GM12875 (cell line): ENCODE results near the gene SCN11A.
A peak's percentile ranks its signal among the peaks of the same experiment; 100 is the strongest.

ENCODE experiments used
- H3K4me3 ChIP-seq: one replicate; pipeline ENCODE4 v1.5.1; 2011; ENCODE audit warnings: low read depth, low read length, control low read depth
- TF ChIP-seq, protein P1 (sequence below): IDR thresholded peaks from 2 replicates; pipeline ENCODE4 v1.5.1; 2011; ENCODE audit warnings: low read depth, mild to moderate bottlenecking, control low read depth, inconsistent platforms, low read length, moderate library complexity, borderline replicate concordance; ENCODE audit not compliant: insufficient read depth

The SCN11A gene

DNA sequence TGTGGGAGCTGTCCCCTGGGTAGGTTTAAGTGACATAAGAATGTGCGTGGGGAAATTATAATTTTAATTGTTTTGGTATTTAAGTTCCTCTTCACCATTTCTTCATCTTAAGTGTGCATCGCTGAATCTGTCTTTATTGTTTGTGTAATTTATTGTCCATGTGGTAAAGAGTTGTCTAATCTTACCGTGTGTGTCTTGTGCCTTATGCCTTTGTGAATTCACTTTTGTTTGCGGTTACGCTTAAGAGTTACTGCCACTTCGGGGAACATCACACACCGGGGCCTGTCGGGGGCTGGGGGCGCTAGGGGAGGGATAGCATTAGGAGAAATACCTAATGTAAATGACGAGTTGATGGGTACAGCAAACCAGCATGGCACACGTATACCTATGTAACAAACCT is 839 bp upstream of the SCN11A start:
- H3K4me3 ChIP-seq: peak overlapping the region; percentile 82
- TF ChIP-seq, protein P1, sequence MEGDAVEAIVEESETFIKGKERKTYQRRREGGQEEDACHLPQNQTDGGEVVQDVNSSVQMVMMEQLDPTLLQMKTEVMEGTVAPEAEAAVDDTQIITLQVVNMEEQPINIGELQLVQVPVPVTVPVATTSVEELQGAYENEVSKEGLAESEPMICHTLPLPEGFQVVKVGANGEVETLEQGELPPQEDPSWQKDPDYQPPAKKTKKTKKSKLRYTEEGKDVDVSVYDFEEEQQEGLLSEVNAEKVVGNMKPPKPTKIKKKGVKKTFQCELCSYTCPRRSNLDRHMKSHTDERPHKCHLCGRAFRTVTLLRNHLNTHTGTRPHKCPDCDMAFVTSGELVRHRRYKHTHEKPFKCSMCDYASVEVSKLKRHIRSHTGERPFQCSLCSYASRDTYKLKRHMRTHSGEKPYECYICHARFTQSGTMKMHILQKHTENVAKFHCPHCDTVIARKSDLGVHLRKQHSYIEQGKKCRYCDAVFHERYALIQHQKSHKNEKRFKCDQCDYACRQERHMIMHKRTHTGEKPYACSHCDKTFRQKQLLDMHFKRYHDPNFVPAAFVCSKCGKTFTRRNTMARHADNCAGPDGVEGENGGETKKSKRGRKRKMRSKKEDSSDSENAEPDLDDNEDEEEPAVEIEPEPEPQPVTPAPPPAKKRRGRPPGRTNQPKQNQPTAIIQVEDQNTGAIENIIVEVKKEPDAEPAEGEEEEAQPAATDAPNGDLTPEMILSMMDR: no peak

DNA sequence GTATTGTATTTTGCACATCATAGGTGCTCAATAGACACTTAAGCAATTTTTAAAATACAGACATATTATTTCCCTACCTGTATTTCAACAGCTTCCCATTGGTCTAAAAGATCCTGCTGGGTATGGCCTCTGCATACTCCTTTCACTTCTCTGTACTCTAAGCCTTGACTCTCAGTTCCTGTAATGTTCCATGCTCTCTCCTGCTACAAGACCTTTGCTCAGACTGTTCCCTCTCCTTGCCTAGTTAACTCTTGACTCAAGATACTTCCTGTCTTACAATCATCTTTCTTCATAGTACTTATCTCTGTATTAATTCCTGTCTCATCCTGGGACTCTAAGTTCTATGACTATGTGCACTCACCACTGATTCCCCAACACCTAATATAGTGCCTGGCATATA is 1.7 kb downstream of the SCN11A start:
- TF ChIP-seq, protein P1: no peak
- no peak overlapping the region for H3K4me3 ChIP-seq

DNA sequence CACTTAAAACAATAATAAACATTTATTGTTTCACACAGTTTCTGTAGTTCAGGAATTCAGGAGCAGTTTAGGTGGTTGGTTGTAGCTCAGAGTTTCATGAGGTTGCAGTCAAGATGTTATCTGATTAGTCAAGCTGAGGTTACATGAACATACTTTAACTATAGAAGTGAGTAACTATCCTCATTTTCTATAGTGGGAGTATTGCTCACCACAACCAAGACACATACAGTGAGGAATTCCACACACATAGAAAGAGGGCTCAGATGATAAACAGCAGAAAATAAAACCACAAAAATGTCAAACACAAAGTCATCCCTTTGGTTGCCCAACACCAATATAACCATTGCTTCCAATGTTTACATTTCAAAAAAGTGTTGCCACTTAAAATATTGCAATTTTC is 13.6 kb downstream of the SCN11A start:
- H3K4me3 ChIP-seq: no peak overlapping the region
- TF ChIP-seq, protein P1: no peak

DNA sequence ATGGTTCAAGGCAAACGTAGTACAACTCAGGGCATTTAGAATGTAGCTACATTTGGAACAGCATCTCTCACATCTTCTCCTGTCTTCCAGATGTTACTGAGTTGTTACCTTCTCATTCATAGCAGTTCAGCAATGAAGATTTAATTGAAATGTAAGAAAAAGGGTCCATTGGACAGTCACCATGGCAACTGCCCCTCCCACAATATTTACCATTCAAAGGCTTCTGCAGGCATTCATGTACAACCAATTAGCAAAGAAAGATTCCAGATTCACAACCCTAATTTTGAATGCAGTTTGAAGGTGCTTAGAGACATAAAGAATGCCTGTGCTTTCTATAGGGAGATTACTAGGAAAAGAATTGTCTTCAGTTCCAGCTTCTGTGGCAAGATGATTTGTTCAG is 22.2 kb downstream of the SCN11A start:
- no peak overlapping the region for H3K4me3 ChIP-seq
- TF ChIP-seq, protein P1: no peak

DNA sequence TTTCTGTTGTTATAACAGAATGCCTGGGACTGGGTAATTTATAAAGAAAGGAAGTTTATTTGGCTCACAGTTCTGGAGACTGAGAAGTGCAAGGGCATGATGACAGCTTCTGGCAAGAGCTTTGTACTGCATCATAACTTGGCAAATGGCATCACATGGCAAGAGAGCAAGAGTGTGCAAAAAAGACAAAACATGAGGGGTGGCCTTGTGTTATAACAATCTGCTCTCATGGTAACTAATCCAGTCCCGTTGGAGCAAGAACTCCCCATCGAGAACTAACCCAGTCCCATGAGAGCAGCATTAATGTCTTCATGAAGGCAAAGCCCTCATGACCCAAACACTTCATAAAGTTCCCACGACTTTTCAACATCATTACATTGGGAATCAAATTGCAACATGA is 23.2 kb downstream of the SCN11A start:
- TF ChIP-seq, protein P1: no peak
- no peak overlapping the region for H3K4me3 ChIP-seq

DNA sequence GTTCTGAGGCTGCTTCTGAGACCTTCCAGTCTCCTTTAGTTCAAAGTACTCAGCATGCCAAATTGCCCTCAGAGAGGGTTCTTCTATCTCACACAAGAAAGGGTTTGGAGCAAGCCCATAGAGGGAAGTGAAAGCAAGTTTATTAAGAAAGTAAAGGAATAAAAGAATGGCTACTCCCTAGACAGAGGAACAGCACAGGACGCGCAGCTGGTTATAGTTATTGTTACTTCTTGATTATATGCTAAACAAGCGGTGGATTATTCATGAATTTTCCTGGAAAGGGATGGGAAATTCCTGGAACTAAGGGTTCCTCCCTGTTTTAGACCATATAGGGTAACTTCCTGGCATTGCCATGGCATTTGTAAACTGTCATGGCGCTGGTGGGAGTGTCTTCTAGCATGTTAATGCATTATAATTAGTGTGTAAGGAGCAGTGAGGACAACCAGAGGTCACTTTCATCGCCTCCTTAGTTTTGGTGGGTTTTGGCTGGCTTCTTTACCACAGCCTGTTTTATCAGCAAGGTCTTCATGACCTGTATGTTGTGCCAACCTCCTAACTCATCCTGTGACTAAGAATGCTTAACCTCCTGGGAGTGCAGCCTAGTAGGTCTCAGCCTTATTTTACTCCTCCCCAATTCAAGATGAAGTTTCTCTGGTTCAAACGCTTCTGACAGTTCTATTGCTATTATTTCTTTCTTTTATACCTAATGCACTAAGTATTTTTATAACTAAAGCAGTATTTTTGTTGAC is 26.3 kb downstream of the SCN11A start:
- TF ChIP-seq, protein P1: no peak
- no peak overlapping the region for H3K4me3 ChIP-seq

DNA sequence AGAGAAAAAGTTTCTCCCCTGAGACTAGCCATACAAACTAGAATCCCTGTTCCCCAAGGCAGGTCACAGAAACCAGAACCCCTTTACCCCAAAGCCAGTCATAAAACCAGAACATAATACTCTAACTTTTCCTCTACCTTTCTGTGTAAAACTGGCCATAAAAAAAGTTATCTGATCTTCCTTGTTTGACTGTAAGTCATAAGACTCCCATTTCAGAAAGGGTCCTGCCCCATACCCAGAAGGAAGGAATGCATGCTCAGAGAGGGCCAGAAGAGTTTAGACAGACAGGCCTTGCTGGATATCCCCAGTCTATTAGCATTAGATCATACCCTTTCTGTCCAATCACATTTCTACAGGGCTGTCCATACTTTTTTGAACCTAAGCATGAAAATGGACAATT is 27.2 kb downstream of the SCN11A start:
- no peak overlapping the region for H3K4me3 ChIP-seq
- TF ChIP-seq, protein P1: no peak
